Adrenal gland (tissue), 12 donors: ENCODE data around the gene OR9A4. TPM values are rescaled to one million over a fixed set of nuclear protein-coding genes. Genes with fewer than 3 reads are reported as not detected.

ENCODE experiments used
- DNase-seq, 7 donors: peaks; one replicate each; pipeline ENCODE4 v3.0.0-alpha.2; 2019 to 2020
- H3K27ac ChIP-seq, 5 donors: fragments of 200-600 bp; sonication (generic) in 4 of 5; 1 replicate in 3 of 5; 2 replicates in 2 of 5; pipeline versions ENCODE4 v1.5.1 to v1.8.0; 2016 to 2020; ENCODE audit warnings: mild to moderate bottlenecking in 1 of 5
- H3K27me3 ChIP-seq: fragments of 200-600 bp; 2 replicates; pipeline ENCODE4 v1.8.0; 2021
- H3K36me3 ChIP-seq, 2 donors: fragments of 200-600 bp; replicated peaks in 1 of 2; 1 replicate in 1 of 2; 2 replicates in 1 of 2; pipeline versions ENCODE4 v1.5.1 to v1.8.0; 2018 to 2022
- H3K4me1 ChIP-seq, 2 donors: fragments of 200-600 bp; replicated peaks in 1 of 2; 1 replicate in 1 of 2; 2 replicates in 1 of 2; pipeline versions ENCODE4 v1.5.1 to v1.8.0; 2018 to 2021
- H3K4me3 ChIP-seq, 4 donors: fragments of 200-600 bp; sonication (generic) in 3 of 4; one replicate each; pipeline ENCODE4 v1.5.1; 2016 to 2018
- H3K9me3 ChIP-seq, 3 donors: fragments of 200-600 bp; sonication (generic) in 1 of 3; replicated peaks in 1 of 3; 1 replicate in 2 of 3; 2 replicates in 1 of 3; pipeline versions ENCODE4 v1.5.1 to v1.8.0; 2016 to 2021
- CTCF ChIP-seq, 6 experiments: fragments of 450-650 bp in 4 of 6; fragments of 200-600 bp in 2 of 6; sonication (generic) in 1 of 6; IDR thresholded peaks; 1 replicate in 5 of 6; 2 replicates in 1 of 6; pipeline versions ENCODE4 v1.5.1 to v1.8.0; 2016 to 2021; ENCODE audit warnings: antibody characterized with exemption in 6 of 6, mild to moderate bottlenecking in 2 of 6, moderate library complexity in 1 of 6
- POLR2A ChIP-seq, 2 donors: fragments of 450-650 bp; IDR thresholded peaks; one replicate each; pipeline ENCODE4 v1.6.1; 2017; ENCODE audit warnings: antibody characterized with exemption in 2 of 2, mild to moderate bottlenecking in 2 of 2, moderate library complexity in 1 of 2
- WGBS, 4 donors: extraction: QIAGEN DNeasy Blood & Tissue Kit in 2 of 4; methylation state at CpG; one replicate each; pipeline versions ENCODE4 v1.1.5 to v1.1.7; 2013 to 2017; 5-methylcytosine and 5-hydroxymethylcytosine counted together
- intact Hi-C, 2 donors: fragments of 100-400 bp; cut with DNase I; formaldehyde crosslinking; loops; one replicate each; pipeline versions ENCODE4 v1.14.1 to v1.15.0; 2022 to 2023
- polyA plus RNA-seq, 3 donors: library from polyadenylated mRNA; stranded (reverse); fragments of 200-250 nt in 2 of 3; fragments of 350-450 nt in 1 of 3; fragmentation: Illumina TruSeq in 1 of 3; extraction: RNeasy Lipid Tissue Mini Kit (QIAGEN cat#74804) in 1 of 3; gene quantifications; one replicate each; pipeline ENCODE4 v1.2.3, GENCODE V29; 2013 to 2014
- total RNA-seq, 9 donors: library from RNA; depleted of rRNA in 4 of 9; stranded (reverse); fragments of >200 nt in 4 of 9; fragments of 120-200 nt in 1 of 9; fragmentation: NEBNext Ultra II Directional in 1 of 9; extraction: Animal tissue kit (Norgen Biotek cat#: 25700) in 1 of 9; gene quantifications; one replicate each; pipeline versions ENCODE4 v1.1.0 to v1.2.4, GENCODE V29; 2013 to 2023
- donor health status: healthy with polysubstance abuse.
- donor health status: Bipolar disorder and iron deficiency.
- donor health status: DM: yes; HTN: yes; CAD: no.
- donor health status: DM: no; HTN: no; CAD: no.
- donor health status: DM: no; HTN: no; CAD: no.
- donor health status: DM: yes; HTN: yes; CAD: no.

The OR9A4 gene
- total and polyA plus RNA-seq, 12 donors: 0.11 TPM; not detected in 11

GRCh38 chr7:141875453-141875852, 40.7 kb upstream of the OR9A4 start:
- 87 to 91% (median 88%) methylated on average over 2 of the region's 2 CpGs for WGBS, 4 donors
- Histone ChIP-seq H3K9me3 (no peaks in the 10 kb centered on the region), H3K27me3 (no peaks in the 10 kb centered on the region), H3K4me3 (no peak overlapping the region), H3K36me3 (no peaks in the 10 kb centered on the region), H3K4me1 (no peaks in the 10 kb centered on the region), H3K27ac (no peak overlapping the region)
- intact Hi-C loops: no loop called here
- no peak for DNase-seq
- TF ChIP-seq CTCF (IDR thresholded peaks at IDR 0.05) (no peak), POLR2A (IDR thresholded peaks at IDR 0.05) (no peak)

- Histone ChIP-seq H3K27me3 (no peaks in the 10 kb centered on the region), H3K9me3 (no peaks in the 10 kb centered on the region), H3K36me3 (no peaks in the 10 kb centered on the region), H3K27ac (no peak overlapping the region), H3K4me1 (no peaks in the 10 kb centered on the region), H3K4me3 (no peak overlapping the region)
- no peak for DNase-seq
- no peak for TF ChIP-seq POLR2A (IDR thresholded peaks at IDR 0.05)
- intact Hi-C loops: no loop called here
- WGBS, 4 donors: 69 to 100% (median 75%) methylated on average over 1 of the region's 1 CpG
Measured at GRCh38 chr7:141876371-141876770, 39.8 kb upstream of the OR9A4 start.

- no peaks in the 10 kb centered on the region for H3K4me1 ChIP-seq
- no peaks in the 10 kb centered on the region for H3K27me3 ChIP-seq
- intact Hi-C loops: no loop called here
- WGBS, 4 donors: 84 to 91% (median 87%) methylated on average over 3 of the region's 3 CpGs
- no peak overlapping the region for H3K4me3 ChIP-seq
- no peak for TF ChIP-seq CTCF (IDR thresholded peaks at IDR 0.05)
- TF ChIP-seq POLR2A (IDR thresholded peaks at IDR 0.05): no peak
- no peaks in the 10 kb centered on the region for H3K9me3 ChIP-seq
- H3K27ac ChIP-seq: no peak overlapping the region
- H3K36me3 ChIP-seq: no peaks in the 10 kb centered on the region
- DNase-seq: no peak
Measured at GRCh38 chr7:141877365-141877764, 38.8 kb upstream of the OR9A4 start.

- WGBS, 4 donors: 61 to 70% (median 64%) methylated on average over 4 to 5 of the region's 5 CpGs
- H3K27me3 ChIP-seq: no peaks in the 10 kb centered on the region
- intact Hi-C loops: no loop called here
- TF ChIP-seq POLR2A (IDR thresholded peaks at IDR 0.05): no peak
- no peak for TF ChIP-seq CTCF (IDR thresholded peaks at IDR 0.05)
- no peak overlapping the region for H3K4me3 ChIP-seq
- no peak for DNase-seq
- H3K36me3 ChIP-seq: no peaks in the 10 kb centered on the region
- H3K9me3 ChIP-seq: no peaks in the 10 kb centered on the region
- no peaks in the 10 kb centered on the region for H3K4me1 ChIP-seq
- H3K27ac ChIP-seq: no peak overlapping the region
Measured at GRCh38 chr7:141880960-141881359, 35.2 kb upstream of the OR9A4 start.

GRCh38 chr7:141884539-141885225, 31.5 kb upstream of the OR9A4 start:
- Histone ChIP-seq H3K9me3 (no peaks in the 10 kb centered on the region), H3K4me1 (no peaks in the 10 kb centered on the region), H3K27me3 (no peaks in the 10 kb centered on the region), H3K4me3 (no peak overlapping the region), H3K36me3 (no peaks in the 10 kb centered on the region), H3K27ac (no peak overlapping the region)
- WGBS, 4 donors: 54 to 74% (median 61%) methylated on average over 5 of the region's 5 CpGs
- intact Hi-C loops: no loop called here
- no peak for DNase-seq
- TF ChIP-seq CTCF (IDR thresholded peaks at IDR 0.05) (no peak), POLR2A (IDR thresholded peaks at IDR 0.05) (no peak)
